HG02588 (cell line): ENCODE data around the gene NQO1.

Experiments
- ATAC-seq: cut with Tn5 transposase; IDR thresholded peaks from one replicate; pipeline ENCODE4 v1.9.1; 2021; ENCODE audit warnings: mild to moderate bottlenecking, moderate library complexity; ENCODE audit not compliant: unreplicated experiment

Gene NQO1

GRCh38 chr16:69707920-69708683 is 18.3 kb downstream of the NQO1 start:
- no peak for ATAC-seq

GRCh38 chr16:69706975-69707340 is 19.4 kb downstream of the NQO1 start:
- ATAC-seq = no peak

- no peak for ATAC-seq
Observed at GRCh38 chr16:69706256-69706974, 19.9 kb downstream of the NQO1 start.

- ATAC-seq = no peak
Observed at GRCh38 chr16:69703638-69704037, 22.7 kb downstream of the NQO1 start.

GRCh38 chr16:69701866-69702265 is 24.5 kb downstream of the NQO1 start:
- ATAC-seq = no peak

- ATAC-seq = no peak
Observed at GRCh38 chr16:69701452-69701851, 24.9 kb downstream of the NQO1 start.

GRCh38 chr16:69699915-69700314 is 26.4 kb downstream of the NQO1 start:
- no peak for ATAC-seq

- no peak for ATAC-seq
Observed at GRCh38 chr16:69698404-69698803, 28.0 kb downstream of the NQO1 start.

GRCh38 chr16:69693916-69694315 is 32.4 kb downstream of the NQO1 start:
- no peak for ATAC-seq

- no peak for ATAC-seq
Observed at GRCh38 chr16:69691980-69692911, 34.1 kb downstream of the NQO1 start.

GRCh38 chr16:69688589-69688988 is 37.8 kb downstream of the NQO1 start:
- no peak for ATAC-seq

GRCh38 chr16:69680358-69680757 is 46.0 kb downstream of the NQO1 start:
- ATAC-seq = no peak

- ATAC-seq = no peak
Observed at GRCh38 chr16:69672998-69673713, 53.2 kb downstream of the NQO1 start.

- no peak for ATAC-seq
Observed at GRCh38 chr16:69672315-69672997, 53.9 kb downstream of the NQO1 start.

GRCh38 chr16:69669577-69669976 is 56.8 kb downstream of the NQO1 start:
- no peak for ATAC-seq

- no peak for ATAC-seq
Observed at GRCh38 chr16:69663846-69664245, 62.5 kb downstream of the NQO1 start.

- ATAC-seq = no peak
Observed at GRCh38 chr16:69662901-69663300, 63.5 kb downstream of the NQO1 start.

GRCh38 chr16:69660166-69660565 is 66.2 kb downstream of the NQO1 start:
- ATAC-seq = no peak
